Hematopoietic multipotent progenitor cell treated with erythropoietin and hydrocortisone succinate and interleukin-3 and kit ligand, for 17 days (in vitro differentiated cells): ENCODE data around the gene FLNA.

ENCODE experiments used
- DNase-seq: peaks from one replicate; pipeline ENCODE4 v3.0.0-alpha.2; 2015; ENCODE audit warnings: low spot score

The FLNA gene

DNA sequence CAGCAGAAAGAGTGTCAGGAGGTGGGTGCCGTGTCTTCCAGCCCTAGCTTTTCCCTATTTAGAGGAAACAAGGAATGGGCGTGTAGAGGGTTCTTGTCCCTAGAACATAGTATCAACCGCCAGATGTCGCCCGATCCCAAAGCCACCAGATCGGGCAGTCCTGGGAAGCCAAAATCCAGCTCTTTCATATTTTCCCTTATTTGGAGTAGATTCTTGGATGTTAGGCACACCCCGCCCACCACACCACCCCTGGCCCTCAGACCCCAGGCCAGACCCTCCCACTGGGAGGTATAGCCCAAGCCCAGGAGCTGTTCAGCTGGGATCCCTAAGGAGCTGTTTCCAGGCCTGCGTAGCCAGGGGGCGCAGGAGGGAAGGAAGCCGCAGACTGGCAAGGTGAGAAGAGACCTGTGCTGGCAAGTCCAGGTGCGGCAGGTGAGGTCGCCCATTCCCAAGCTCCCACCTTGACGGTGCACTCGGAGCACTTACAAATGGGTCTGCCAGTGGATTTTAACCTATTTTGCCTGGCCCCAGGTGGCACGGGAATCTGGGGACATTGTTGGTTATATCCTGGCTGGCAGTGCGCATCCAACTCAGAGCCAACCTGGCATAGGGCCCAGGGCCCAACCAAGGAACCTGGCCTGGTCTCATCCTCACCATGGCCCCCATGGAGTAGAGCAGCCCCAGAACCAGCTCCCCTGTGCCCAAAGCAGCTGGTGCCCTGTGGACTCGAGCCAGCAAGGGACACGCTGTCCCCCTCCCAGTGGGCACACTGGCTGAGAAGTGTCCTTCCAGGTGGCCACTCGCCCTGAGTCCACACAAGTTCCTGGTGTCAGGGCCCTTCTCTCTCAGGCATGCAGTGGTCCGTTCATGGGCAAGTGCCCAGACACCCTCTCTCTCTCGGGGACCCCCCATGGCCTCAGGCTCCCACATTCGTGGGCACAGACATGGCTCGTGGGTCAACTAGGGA is 811 bp downstream of the FLNA start:
- DNase-seq, result peak; percentile 76

DNA sequence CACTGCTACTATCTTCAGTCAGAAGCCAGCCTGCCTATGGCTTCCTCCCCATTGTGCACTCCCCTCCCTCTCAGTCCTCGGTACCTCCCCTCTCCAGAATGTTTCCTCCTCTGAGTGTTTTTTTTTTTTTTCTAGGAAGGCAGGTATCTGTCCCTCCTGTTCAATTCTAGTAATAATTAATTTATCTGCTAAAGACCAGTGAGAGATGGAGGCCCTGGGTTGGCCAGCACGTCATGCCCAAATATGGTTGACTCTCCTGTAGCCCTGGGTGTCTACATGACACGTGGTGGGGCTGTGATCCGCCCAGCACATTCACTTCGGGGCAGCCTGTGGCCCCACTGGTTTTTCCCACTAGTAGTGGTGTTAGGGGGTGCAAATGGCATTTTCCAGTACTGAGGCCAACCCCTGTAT is 1.8 kb downstream of the FLNA start:
- peak; percentile 15 for DNase-seq

DNA sequence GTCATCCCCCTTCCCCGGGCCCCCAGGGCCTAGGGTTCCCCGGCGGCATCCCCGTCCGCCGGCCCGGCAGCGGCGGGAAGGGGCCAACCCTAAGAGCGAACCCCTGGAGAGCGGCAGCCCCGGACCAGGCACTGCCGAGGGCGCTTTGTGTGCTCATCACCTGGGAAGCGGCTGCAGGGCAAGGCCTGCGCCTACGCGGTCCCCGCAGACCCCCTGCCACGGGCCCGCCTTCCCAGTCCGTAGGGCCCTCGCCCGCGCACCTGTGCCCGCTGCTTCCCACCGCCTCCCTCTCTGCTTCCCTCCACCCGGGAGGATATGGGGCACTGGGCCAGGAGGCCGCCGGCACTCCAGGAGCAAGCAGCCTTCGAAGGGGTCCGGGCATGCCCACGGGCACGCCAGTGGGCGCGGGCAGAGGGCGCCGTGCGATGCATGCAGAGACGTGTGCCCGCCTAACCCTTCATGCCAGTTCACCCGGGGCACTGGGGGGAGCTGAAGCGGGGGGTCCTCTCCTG is 2.6 kb downstream of the FLNA start:
- no peak for DNase-seq

DNA sequence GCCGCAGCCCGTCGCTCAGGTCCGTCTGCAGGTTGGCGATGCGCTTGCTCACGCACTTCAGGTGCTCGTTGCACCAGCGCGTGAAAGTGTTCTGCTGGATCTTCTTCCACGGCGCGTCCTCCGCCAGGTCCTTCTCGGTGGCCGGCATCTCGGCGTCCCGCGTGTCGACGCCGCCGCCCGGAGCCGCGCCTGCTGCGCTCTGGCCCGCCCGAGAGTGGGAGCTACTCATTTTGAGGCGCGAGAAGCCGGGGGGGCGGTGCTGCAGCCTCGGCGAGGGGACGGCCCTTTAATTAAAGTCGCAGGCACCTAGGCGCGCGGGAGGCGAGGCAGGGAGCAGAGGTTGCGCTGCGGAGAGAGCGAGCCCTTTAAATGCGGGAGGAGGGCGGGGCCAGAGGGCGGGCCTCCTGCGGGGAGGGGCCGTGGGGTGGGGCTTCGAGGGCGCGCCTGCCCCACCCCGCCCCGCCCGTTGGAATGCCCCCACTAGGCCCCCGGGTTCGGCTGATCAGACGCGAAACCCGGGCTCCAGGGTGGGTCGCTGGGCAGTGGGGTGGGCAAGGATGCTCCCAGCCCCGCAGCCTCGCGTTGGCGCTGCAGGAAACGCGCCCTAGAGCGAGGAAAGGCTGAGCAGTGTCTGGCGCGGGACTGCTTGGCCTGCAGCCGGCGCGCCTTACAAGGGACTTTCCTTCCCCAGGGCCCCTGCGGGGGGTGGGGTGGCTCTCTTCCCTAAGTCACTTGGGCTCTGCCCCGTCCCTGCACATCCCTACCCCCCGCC is 3.2 kb downstream of the FLNA start:
- DNase-seq, result peak; percentile 85

DNA sequence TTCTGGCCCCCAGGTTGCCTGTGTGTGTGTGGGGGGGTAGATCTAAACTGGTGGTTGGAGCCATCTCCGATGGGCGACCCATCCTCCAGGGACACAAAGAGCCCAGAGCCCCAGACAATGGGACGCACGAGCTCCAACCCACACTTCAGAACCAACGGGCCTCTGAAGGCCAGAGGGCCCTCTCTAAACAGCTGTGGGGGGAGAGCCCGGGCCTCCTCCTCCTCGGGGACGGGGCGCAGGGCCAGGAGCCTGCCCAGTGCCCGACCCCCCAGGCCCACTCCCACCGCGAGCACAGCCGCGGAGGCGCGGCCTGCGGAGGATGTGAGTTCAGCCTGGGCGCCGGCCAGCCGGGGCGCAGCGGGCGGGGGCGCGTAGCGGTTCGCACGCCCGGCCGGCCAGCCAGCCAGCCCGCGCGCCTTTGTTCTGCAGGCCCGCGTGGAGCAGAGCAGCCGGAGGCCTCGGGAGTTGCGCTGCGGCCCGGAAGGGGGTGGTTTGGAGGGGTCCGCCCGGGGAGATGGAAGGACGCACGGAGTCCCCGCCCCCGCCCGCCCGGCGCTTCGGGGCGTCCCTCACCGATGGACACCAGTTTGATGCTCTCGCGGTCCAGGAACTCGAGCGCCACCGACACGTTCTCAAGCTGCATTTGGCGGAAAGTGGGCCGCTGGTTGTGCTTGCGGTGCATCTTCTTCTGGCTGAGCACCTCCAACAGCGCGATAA is 4.0 kb downstream of the FLNA start:
- DNase-seq, result no peak

DNA sequence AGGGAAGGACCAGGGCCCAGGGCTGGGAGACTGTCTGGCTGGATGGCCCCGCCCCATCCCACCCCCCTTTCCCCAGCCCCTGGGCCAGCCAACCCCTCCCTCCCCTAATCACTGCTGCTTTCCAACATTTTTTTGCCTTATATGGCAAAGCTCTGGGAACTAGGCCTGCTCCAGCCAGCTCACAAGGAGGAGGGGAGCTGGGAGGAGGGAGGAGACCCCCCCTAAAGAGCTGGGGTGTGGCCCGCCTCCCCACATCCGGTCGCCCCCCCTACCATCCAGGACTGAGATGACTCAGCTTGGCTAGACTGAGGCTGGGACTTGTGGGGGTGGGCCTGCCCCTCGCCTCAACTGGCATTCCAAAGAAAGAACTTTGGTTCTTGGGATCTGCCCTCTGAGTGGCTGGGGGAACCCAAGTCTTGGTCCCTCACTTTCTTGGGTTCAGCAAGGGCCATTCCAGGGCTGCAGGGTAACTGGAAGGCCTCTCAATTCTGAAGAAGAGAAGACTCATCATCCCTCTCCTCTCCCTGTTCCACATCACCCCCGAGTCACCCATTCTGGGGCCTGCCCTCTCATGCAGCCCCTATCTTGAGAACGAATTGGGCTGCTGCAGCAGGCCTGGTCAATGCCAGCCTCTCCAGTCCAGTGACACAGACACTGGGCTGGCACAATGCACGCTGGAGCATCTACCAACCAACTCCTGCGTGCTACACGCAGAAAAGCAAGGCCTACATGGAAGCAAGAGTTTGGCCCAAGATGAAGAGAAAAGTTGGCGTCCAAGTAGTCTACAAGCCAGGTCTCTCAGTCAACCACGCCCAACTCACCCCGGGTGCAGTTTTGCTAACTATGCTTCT is 4.8 kb downstream of the FLNA start:
- peak; percentile 22 for DNase-seq

DNA sequence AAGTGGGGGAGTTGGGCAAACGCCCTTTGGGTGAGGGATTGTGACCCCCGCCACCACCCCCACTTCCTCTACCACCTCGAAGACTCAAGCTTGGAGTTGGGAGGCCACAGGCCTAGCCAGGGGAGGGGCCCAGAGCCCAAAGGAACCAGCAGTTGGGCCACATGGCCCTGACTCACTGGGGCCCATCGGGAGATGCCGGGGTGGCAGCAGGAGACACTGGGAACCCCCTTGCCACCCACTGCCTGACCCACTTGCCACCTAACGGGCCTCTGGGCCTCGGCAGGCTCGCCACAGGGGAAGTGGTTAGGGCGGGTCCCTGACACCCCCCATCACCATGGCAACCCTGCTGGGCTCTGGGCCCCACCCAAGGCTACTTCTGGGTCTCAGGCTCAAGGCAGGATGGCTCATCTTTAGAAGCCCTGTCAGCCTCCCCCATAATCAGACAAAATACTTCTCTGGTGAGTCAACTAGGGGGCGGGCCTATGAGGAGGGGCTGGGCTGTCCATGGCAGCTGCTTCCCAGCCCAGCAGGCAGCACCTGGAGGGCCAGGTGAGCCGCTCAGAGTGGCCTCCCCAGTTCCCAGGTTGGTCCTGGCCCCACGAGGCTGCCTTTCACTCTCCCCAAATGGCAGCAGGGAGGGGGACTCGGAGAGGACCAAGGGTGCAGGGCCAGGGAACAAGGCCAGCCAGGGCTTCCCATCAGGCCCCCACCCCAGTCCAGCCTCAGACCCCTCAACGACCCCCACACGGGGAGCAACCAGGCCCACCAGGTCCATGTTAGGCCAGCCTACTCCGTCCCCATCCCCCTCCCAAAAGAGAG is 5.6 kb downstream of the FLNA start:
- DNase-seq, result peak; percentile 83

DNA sequence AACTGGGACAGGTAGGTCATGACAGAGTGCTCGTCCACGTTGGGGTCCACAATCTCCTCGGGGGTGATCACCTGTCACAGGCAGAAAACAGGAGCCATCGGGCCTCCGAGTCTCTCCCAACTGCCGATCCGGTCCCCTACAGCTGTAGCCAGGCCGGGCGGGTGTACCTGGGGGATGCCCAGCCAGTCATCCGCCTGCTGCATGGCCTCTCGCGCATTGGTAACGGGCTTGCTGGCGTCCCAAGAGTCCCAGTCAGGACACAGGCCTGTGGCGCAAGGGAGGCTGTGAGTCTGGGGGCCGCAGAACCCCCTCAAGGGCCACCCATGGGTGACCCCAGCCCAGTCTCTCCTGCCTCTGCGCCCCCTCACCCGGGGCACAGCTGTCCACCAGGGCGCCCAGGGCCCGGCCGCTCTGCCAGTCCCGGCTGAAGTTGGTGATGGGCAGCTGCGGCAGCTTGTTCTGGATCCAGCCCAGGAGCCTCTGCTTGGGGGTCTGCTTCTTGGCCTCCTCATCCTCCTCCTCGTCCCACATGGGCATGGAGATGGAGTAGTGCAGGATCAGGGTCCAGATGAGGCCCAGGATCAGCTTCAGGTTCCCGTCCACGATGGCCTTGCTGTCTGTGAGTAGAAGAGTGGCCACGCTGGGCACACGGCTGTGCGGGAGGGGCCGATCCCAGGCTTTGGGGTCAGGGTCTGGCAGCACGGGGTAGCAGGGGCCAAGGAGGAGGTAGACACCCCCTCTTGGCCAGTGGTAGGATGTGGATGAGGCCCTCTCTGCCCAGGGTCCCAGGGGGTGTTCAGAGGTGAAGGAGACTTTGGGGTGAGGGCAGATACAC is 6.7 kb downstream of the FLNA start:
- no peak for DNase-seq

DNA sequence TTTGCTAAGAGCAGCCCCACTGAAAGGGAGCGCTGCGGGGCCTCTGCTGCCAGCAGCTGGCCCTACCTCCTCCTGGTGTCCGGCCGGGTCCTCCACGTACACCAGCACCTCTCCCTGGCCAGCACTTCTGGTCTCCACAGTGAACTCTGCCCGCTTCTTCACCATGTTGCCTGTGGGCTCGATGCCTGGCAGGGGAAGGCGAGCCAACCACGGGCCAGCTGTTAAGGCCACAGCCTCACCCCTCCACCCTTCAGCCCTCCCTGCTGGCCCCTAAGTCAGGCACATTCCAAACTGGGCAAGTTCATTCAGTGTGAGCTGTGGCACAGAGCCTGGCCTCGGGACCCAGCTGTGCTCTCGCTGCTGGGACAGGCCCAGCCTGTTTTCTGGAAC is 7.8 kb downstream of the FLNA start:
- DNase-seq, result no peak

DNA sequence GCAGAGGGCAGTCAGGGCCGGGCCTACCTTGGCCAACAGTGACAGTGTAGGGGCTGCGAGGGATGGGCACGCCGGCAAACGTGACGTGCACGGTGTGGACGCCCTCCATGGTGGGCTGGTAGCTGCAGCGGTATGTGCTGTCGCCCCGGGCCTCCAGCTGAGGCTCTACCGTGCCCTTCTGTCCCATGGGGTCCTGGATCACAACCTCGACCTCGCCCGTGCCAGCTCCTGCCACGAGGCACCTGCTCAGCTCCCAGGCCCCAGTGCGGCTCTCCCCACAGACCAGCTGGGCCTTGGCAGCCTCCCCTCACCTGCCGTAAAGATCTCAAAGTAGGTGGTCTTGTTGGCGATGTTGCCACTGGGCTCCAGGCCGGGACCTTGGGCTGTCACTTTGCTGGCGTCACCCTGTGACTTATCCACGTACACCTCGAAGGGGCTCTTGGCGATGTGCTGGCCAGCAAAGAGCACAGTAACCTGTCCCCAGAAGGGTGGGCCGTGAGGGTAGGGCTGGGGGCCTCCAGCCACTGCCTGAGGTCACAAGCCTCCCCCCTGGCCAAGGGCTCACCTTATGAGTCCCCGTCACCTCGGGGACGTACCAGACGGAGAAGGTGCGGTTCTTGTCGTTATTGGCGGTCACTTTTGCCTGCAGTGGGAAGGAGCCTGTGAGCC is 8.3 kb downstream of the FLNA start:
- DNase-seq, result no peak

DNA sequence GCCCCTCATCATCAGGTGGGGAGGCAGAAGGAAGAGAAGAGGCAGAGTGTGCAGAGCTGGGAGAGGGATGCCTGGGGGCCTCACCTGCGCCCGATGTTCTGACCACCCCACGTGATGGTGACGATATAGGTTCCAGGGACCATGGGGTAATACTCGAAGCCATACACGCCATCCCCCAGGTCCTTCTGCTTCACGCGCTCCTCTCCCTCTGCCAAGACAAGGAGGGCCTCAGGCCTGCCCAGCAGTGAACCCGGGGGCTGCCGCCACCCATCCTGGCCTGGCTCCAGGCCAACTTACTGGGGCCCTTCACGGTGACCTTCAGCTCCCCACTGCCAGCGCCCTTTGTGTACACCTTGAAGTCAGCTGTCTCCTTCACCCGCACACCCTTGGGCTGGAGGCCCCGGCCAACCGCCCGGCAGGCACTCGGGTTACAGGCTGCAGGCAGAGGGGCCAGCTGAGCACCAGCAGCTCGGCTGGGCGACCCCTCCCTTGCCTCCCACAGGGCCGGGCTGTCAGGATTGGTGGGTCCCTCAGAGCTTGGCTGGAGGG is 9.3 kb downstream of the FLNA start:
- DNase-seq, result no peak

DNA sequence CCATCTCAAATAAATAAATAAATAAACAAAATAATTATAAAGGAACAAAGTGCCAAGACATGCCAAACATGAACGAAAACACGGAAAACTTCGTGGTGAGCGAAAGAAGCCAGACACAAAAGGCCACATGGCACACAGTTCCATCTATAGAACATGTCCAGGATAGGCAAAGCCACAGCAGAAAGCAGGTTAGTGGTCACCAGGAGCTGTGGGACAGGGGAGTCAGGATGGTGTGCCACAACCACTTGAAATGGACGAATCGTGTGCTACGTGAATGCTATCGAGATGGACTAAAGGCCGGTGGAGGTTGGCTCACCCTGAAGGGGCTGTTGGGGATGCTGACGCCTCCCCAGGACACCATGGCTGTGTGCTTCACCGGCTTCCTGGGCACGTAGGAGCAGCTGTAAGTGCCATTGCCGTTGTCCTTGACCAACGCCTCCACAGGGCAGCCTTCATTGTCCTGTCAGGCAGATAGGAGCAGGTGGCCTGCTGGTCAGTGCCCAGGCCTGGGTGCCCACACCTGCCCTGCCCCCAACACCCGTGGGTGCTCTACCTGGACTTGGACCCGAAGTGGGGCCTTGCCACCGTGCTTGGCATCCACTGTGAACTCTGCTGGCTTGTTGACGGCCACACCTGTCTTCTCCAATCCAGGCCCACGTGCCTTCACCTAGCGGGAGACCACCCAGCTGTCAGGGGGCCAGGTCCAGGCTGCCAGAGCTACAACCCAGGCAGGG is 10.6 kb downstream of the FLNA start:
- no peak for DNase-seq

DNA sequence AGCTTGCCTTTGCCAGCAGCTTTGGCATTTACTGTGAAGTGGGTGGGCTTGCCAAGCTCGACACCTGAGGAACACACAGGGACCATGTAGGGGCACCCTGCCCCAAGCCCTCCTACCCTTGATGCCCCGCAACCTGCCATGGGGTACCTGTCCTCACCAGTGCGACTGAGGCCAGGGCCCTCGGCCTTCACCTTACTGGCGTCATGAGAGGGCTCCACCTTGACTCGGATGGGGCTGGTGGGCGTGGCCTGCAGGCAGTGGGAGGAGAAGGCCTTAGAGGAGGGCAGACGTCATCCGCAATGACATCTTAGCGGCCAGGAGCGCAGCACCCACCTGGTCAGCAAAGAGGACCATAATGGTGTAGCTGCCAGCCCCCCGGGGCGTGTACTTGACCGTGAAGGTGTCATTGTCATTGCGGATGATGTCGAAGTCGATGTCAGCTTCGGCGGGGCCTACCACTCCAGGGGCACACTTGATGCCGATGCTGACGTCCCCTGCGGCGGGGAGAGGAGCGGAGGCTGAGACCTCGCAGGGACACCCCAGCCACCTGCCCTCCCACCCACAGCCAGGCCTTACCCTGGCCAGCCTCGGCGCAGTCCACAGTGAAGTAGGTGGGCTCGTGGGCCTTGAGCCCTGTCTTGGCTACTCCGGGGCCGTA is 12.2 kb downstream of the FLNA start:
- DNase-seq, result no peak

DNA sequence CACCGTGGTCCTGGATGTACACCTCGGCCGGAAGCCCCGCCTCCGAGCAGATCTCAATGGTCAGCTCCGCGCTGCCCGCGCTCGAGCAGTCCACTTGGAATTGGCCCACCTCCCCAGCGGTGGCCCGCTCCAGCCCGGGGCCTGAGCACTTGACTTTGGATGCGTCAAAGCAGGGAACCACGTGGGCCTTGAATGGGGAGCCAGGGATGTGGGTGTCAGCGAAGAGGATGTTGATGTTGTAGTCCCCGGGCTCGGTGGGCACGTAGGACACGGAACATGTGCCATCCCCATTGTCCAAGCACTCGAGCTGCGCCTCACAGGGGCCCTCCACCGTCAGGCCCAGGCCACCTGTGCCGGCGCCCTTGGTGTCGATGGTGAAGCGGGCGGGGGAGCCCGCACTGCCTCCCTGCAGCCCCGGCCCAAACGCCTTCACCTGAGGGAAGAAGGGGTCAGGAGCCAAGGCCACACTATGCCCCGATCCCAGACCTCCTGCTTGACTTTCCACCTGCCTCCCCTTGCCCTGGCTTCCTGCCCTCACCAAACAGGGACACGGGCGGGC is 14.2 kb downstream of the FLNA start:
- DNase-seq, result no peak

DNA sequence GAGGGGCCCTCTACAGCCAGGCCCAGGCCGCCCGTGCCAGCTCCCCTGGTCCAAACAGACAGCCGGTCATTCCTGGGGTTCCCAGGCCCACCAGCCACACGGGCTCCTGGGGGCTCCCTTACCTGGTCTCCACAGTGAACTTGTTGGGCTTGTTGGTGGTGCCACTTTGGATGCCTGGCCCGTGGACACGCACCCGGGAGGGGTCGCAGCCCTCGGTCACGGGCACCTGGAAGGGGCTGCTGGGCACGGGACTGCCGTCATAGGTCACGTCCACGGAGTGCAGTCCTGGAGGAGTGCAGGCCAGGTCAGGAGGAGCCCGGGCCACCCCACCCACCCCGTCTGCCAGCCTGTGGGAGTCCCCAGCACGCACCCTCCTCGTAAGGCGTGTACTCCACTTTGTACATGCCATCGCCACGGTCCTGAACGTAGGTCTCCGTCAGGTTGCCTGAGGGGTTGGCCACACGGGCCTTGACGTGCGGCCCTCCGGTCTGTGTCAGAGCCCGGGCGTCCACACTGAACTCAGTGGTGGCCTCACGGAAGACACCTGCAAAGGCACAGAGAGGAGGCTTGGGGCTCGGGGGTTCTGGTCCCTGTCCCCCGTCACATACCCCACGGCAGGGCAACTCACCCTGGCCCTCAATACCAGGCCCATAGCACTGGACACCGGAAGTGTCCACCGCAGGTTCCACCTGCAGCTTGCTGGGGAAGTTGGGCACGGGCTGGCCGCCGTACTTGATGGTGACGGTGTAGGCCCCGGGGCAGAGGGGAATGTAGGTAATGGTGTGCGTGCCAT is 14.9 kb downstream of the FLNA start:
- no peak for DNase-seq

DNA sequence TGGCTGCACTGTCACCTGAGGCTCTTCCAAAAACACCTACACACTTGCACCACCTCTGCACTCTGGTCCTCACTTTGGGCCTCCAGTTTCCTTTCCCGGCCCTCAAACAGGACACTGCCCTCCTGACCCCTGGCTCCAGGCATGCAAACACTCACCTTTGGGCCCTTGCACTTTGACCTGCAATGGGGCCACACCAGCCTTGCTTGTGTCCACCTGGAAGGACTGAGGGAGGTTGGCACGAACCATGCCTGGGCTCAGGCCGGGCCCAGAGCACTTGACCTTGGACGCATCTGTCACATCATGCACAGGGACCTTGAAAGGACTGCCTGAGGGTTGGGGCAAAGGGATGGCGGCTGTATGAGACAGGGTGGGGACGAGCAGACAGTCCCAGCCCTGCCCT is 15.6 kb downstream of the FLNA start:
- no peak for DNase-seq
